ENCODE measurements around the gene TSTD1.

Gene TSTD1

GRCh38 chr1:161038523-161039153 is at the start of gene TSTD1:
Gene TSTD1, minus strand, starts transcription at chr1:161038964. Its CDS starts 75 bp downstream, at chr1:161038889.
- Histone ChIP-seq H3K4me3 (replicated peaks; ENCODE audit: low read depth, low read length) (peak within 1 kb of the TSS; percentile 84), H3K27me3 (replicated peaks; ENCODE audit: control insufficient read depth, insufficient read depth, low read length) (no peaks in the 10 kb centered on the region), H3K36me3 (ENCODE audit: control insufficient read depth, insufficient read depth, low read length) (peaks cover 25% of the 10 kb centered on the region)
- TF ChIP-seq CTCF (IDR thresholded peaks at IDR 0.05; ENCODE audit: insufficient read depth, low read length, poor library complexity, severe bottlenecking), result no peak
- DNase-seq (ENCODE audit: extremely low read depth, insufficient read length), result peak; percentile 92

GRCh38 chr1:161086457-161086856 is 47.7 kb upstream of the TSTD1 start:
- Histone ChIP-seq H3K27me3 (replicated peaks; ENCODE audit: control insufficient read depth, insufficient read depth, low read length) (no peaks in the 10 kb centered on the region), H3K4me3 (replicated peaks; ENCODE audit: low read depth, low read length) (no peak overlapping the region), H3K36me3 (ENCODE audit: control insufficient read depth, insufficient read depth, low read length) (no peaks in the 10 kb centered on the region)
- no peak for DNase-seq (ENCODE audit: extremely low read depth, insufficient read length)
- no peak for TF ChIP-seq CTCF (IDR thresholded peaks at IDR 0.05; ENCODE audit: insufficient read depth, low read length, poor library complexity, severe bottlenecking)

GRCh38 chr1:161085165-161085564 is 46.4 kb upstream of the TSTD1 start:
- Histone ChIP-seq H3K27me3 (replicated peaks; ENCODE audit: control insufficient read depth, insufficient read depth, low read length) (no peaks in the 10 kb centered on the region), H3K4me3 (replicated peaks; ENCODE audit: low read depth, low read length) (no peak overlapping the region), H3K36me3 (ENCODE audit: control insufficient read depth, insufficient read depth, low read length) (no peaks in the 10 kb centered on the region)
- no peak for DNase-seq (ENCODE audit: extremely low read depth, insufficient read length)
- no peak for TF ChIP-seq CTCF (IDR thresholded peaks at IDR 0.05; ENCODE audit: insufficient read depth, low read length, poor library complexity, severe bottlenecking)

GRCh38 chr1:161084597-161084988 is 45.8 kb upstream of the TSTD1 start:
- H3K27me3 ChIP-seq (replicated peaks; ENCODE audit: control insufficient read depth, insufficient read depth, low read length), result no peaks in the 10 kb centered on the region
- TF ChIP-seq CTCF (IDR thresholded peaks at IDR 0.05; ENCODE audit: insufficient read depth, low read length, poor library complexity, severe bottlenecking), result no peak

GRCh38 chr1:161083748-161084596 is 45.2 kb upstream of the TSTD1 start:
- no peak for TF ChIP-seq CTCF (IDR thresholded peaks at IDR 0.05; ENCODE audit: insufficient read depth, low read length, poor library complexity, severe bottlenecking)
- H3K4me3 ChIP-seq (replicated peaks; ENCODE audit: low read depth, low read length), result no peak overlapping the region
- no peaks in the 10 kb centered on the region for H3K36me3 ChIP-seq (ENCODE audit: control insufficient read depth, insufficient read depth, low read length)
- DNase-seq (ENCODE audit: extremely low read depth, insufficient read length), result no peak
- H3K27me3 ChIP-seq (replicated peaks; ENCODE audit: control insufficient read depth, insufficient read depth, low read length), result no peaks in the 10 kb centered on the region

More at GRCh38 chr1:161084597-161084988, 45.8 kb upstream of the TSTD1 start:
- H3K4me3 ChIP-seq (replicated peaks; ENCODE audit: low read depth, low read length), result no peak overlapping the region
- no peaks in the 10 kb centered on the region for H3K36me3 ChIP-seq (ENCODE audit: control insufficient read depth, insufficient read depth, low read length)
- no peak for DNase-seq (ENCODE audit: extremely low read depth, insufficient read length)
